HTERT RPE-1 (cell line): Measurements from ENCODE around the gene TASOR2.

Experiments used
- in situ Hi-C: fragments of 300-500 bp; cut with MboI; formaldehyde crosslinking; loops from 4 replicates; pipeline ENCODE4 v1.14.3; 2020; ENCODE audit warnings: low sequenced_read_pairs

Gene TASOR2

GRCh38 chr10:5684318-5684970 lies at the start of gene TASOR2:
TSS of gene TASOR2 (plus strand) at chr10:5684838. CDS start at chr10:5720643, 35,805 bp downstream.
- in situ Hi-C loops: no loop called here

GRCh38 chr10:5634918-5635317 lies 49.7 kb upstream of the TASOR2 start:
- in situ Hi-C loops: no loop called here

GRCh38 chr10:5638494-5638893 lies 46.1 kb upstream of the TASOR2 start:
- in situ Hi-C loops: no loop called here

GRCh38 chr10:5639066-5639465 lies 45.6 kb upstream of the TASOR2 start:
- in situ Hi-C loops: no loop called here

GRCh38 chr10:5640036-5640435 lies 44.6 kb upstream of the TASOR2 start:
- in situ Hi-C loops: no loop called here

GRCh38 chr10:5640501-5640900 lies 44.1 kb upstream of the TASOR2 start:
- in situ Hi-C loops: no loop called here

- in situ Hi-C loops: no loop called here
These were observed 43.1 kb upstream of the TASOR2 start for GRCh38 chr10:5641501-5641900.

GRCh38 chr10:5643346-5644067 lies 41.1 kb upstream of the TASOR2 start:
- in situ Hi-C loops: no loop called here

GRCh38 chr10:5644930-5645329 lies 39.7 kb upstream of the TASOR2 start:
- in situ Hi-C loops: no loop called here

GRCh38 chr10:5645375-5645774 lies 39.3 kb upstream of the TASOR2 start:
- in situ Hi-C loops: no loop called here

- in situ Hi-C loops: no loop called here
These were observed 38.6 kb upstream of the TASOR2 start for GRCh38 chr10:5645944-5646617.

- in situ Hi-C loops: no loop called here
These were observed 37.0 kb upstream of the TASOR2 start for GRCh38 chr10:5647507-5648240.

- in situ Hi-C loops: no loop called here
These were observed 35.9 kb upstream of the TASOR2 start for GRCh38 chr10:5648494-5649457.

- in situ Hi-C loops: no loop called here
These were observed 34.9 kb upstream of the TASOR2 start for GRCh38 chr10:5649746-5650145.

- in situ Hi-C loops: no loop called here
These were observed 33.8 kb upstream of the TASOR2 start for GRCh38 chr10:5650664-5651387.

- in situ Hi-C loops: no loop called here
These were observed 33.3 kb upstream of the TASOR2 start for GRCh38 chr10:5651388-5651764.

GRCh38 chr10:5652746-5653145 lies 31.9 kb upstream of the TASOR2 start:
- in situ Hi-C loops: no loop called here

- in situ Hi-C loops: no loop called here
These were observed 30.4 kb upstream of the TASOR2 start for GRCh38 chr10:5654218-5654755.

- in situ Hi-C loops: no loop called here
These were observed 29.5 kb upstream of the TASOR2 start for GRCh38 chr10:5655121-5655520.
